ENCODE data around the gene C1orf116. TPM values are rescaled to one million over a fixed set of nuclear protein-coding genes. Genes with fewer than 3 reads are reported as not detected.

Gene C1orf116
- polyA plus RNA-seq, 4 donors, result 9.8 to 32.1 (median 24.3) TPM

GRCh38 chr1:207056673-207057072 is 24.1 kb upstream of the C1orf116 start:
- Histone ChIP-seq H3K36me3 (ENCODE audit: control insufficient read depth in 3 of 3, insufficient read depth in 2 of 3, low read depth in 1 of 3, low read length in 3 of 3) (peaks cover 0 to 23% (median 6%) of the 10 kb centered on the region in 3 donors), H3K27ac (ENCODE audit: low read depth in 1 of 3, low read length in 2 of 3) (peak overlapping the region; percentile 91 to 95 (median 91)), H3K4me3 (ENCODE audit: low read depth in 1 of 3, low read length in 3 of 3) (peak overlapping the region in 2 of 3 donors; percentile 9 to 31), H3K27me3 (ENCODE audit: control insufficient read depth in 3 of 3, insufficient read depth in 3 of 3, low read length in 3 of 3) (no peaks in the 10 kb centered on the region), H3K9me3 (ENCODE audit: control insufficient read depth in 2 of 2, insufficient read depth in 1 of 2, low read depth in 1 of 2, low read length in 1 of 2) (no peaks in the 10 kb centered on the region), H3K4me1 (ENCODE audit: control insufficient read depth in 3 of 3, insufficient read depth in 2 of 3, low read depth in 1 of 3, low read length in 2 of 3) (peaks cover 1 to 46% (median 8%) of the 10 kb centered on the region in 3 donors)
- DNase-seq (peak; percentile 91 to 96), FAIRE-seq (no peak)
- 17 to 59% (median 34%) methylated on average over 6 of the region's 6 CpGs for WGBS, 3 donors

DNA sequence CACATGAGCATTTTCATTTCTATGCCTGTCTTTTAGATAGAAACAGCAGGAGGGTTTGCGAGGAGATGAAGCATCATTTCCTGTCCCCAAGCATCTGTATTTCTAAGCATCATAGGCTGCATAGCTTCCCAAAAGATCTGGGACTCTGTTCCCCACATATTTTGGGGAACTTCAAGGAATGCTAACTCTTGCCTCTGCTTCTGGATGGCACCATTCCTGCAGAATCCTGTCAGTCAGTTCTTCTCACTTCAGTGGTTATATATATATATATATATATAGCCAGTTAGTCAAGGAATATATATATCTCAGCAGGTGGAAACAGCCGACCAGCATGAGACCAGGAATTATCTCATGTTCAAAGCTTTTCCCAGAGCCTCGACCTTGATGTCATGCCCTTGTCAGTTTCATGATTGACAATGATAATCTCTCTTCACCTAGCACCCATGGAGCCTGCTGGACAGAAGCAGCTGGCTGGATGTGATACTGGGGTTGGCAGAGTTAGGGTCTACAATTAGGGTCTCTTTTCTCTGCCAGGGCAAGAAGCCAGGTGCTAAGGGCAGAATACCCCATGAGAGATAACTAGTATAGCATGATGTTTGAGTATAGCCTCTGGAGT is 22.9 kb upstream of the C1orf116 start:
- Histone ChIP-seq H3K36me3 (ENCODE audit: control insufficient read depth in 3 of 3, insufficient read depth in 2 of 3, low read depth in 1 of 3, low read length in 3 of 3) (peaks cover 0 to 17% (median 2%) of the 10 kb centered on the region in 3 donors), H3K27ac (ENCODE audit: low read depth in 1 of 3, low read length in 2 of 3) (peak overlapping the region; percentile 60 to 91 (median 91)), H3K4me3 (ENCODE audit: low read depth in 1 of 3, low read length in 3 of 3) (peak overlapping the region in 1 of 3 donors; percentile 77), H3K9me3 (ENCODE audit: control insufficient read depth in 2 of 2, insufficient read depth in 1 of 2, low read depth in 1 of 2, low read length in 1 of 2) (no peaks in the 10 kb centered on the region), H3K27me3 (ENCODE audit: control insufficient read depth in 3 of 3, insufficient read depth in 3 of 3, low read length in 3 of 3) (no peaks in the 10 kb centered on the region), H3K4me1 (ENCODE audit: control insufficient read depth in 3 of 3, insufficient read depth in 2 of 3, low read depth in 1 of 3, low read length in 2 of 3) (peaks cover 1 to 50% (median 8%) of the 10 kb centered on the region in 3 donors)
- no peak for FAIRE-seq
- 35 to 62% (median 36%) methylated on average over 3 of the region's 3 CpGs for WGBS, 3 donors
- DNase-seq, result peak in 1 of 2 donors; percentile 31

DNA sequence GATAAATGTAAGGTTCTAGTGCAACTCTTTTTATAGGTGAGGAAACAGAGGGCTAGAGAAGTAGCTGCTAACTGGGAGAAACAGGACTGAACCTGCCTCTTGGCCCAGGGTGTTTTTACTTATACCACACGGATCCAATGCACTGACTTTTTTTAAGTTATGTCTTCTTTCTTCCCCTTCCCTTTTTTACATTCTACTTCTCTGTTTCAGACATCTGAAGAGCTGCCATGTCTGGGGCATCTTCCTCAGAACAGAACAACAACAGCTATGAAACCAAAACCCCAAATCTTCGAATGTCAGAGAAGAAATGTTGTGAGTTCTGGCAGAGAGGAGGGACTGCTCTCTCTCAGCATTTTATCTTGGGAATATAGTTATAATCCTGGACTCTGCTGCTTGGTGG is 21.9 kb upstream of the C1orf116 start:
- Histone ChIP-seq H3K36me3 (ENCODE audit: control insufficient read depth in 3 of 3, insufficient read depth in 2 of 3, low read depth in 1 of 3, low read length in 3 of 3) (peaks cover 0 to 8% (median 0%) of the 10 kb centered on the region in 3 donors), H3K27ac (ENCODE audit: low read depth in 1 of 3, low read length in 2 of 3) (peak overlapping the region; percentile 60 to 91 (median 65)), H3K27me3 (ENCODE audit: control insufficient read depth in 3 of 3, insufficient read depth in 3 of 3, low read length in 3 of 3) (no peaks in the 10 kb centered on the region), H3K4me1 (ENCODE audit: control insufficient read depth in 3 of 3, insufficient read depth in 2 of 3, low read depth in 1 of 3, low read length in 2 of 3) (peaks cover 1 to 50% (median 8%) of the 10 kb centered on the region in 3 donors), H3K4me3 (ENCODE audit: low read depth in 1 of 3, low read length in 3 of 3) (peak overlapping the region in 1 of 3 donors; percentile 77), H3K9me3 (ENCODE audit: control insufficient read depth in 2 of 2, insufficient read depth in 1 of 2, low read depth in 1 of 2, low read length in 1 of 2) (no peaks in the 10 kb centered on the region)
- FAIRE-seq, result no peak
- no peak for DNase-seq
- WGBS, 3 donors, result 27 to 34% (median 28%) methylated on average over 2 of the region's 2 CpGs

- peak; percentile 99 to 100 for DNase-seq
- Histone ChIP-seq H3K36me3 (ENCODE audit: control insufficient read depth in 3 of 3, insufficient read depth in 2 of 3, low read depth in 1 of 3, low read length in 3 of 3) (peaks cover 0 to 4% (median 4%) of the 10 kb centered on the region in 3 donors), H3K4me3 (ENCODE audit: low read depth in 1 of 3, low read length in 3 of 3) (peak within 1 kb of the TSS; percentile 77 to 84 (median 78)), H3K4me1 (ENCODE audit: control insufficient read depth in 3 of 3, insufficient read depth in 2 of 3, low read depth in 1 of 3, low read length in 2 of 3) (peaks cover 1 to 49% (median 8%) of the 10 kb centered on the region in 3 donors), H3K9me3 (ENCODE audit: control insufficient read depth in 2 of 2, insufficient read depth in 1 of 2, low read depth in 1 of 2, low read length in 1 of 2) (no peaks in the 10 kb centered on the region), H3K27ac (ENCODE audit: low read depth in 1 of 3, low read length in 2 of 3) (peak within 1 kb of the TSS; percentile 92 to 98 (median 96)), H3K27me3 (ENCODE audit: control insufficient read depth in 3 of 3, insufficient read depth in 3 of 3, low read length in 3 of 3) (no peaks in the 10 kb centered on the region)
- FAIRE-seq, result no peak
- WGBS, 3 donors, result 1 to 3% (median 2%) methylated on average over 55 to 56 of the region's 56 CpGs
Observed at GRCh38 chr1:207052911-207053769, 20.6 kb upstream of the C1orf116 start, which contains the start of gene PFKFB2. Gene PFKFB2 (plus strand): TSS chr1:207053275. CDS start chr1:207054718, 1,443 bp downstream.

GRCh38 chr1:207051191-207051943 is 18.8 kb upstream of the C1orf116 start, which contains the start of gene YOD1:
Gene YOD1 (minus strand): TSS chr1:207051208. CDS start chr1:207051030, 178 bp downstream.
- Histone ChIP-seq H3K27ac (ENCODE audit: low read depth in 1 of 3, low read length in 2 of 3) (peak within 1 kb of the TSS; percentile 79 to 98 (median 94)), H3K4me3 (ENCODE audit: low read depth in 1 of 3, low read length in 3 of 3) (peak within 1 kb of the TSS; percentile 80 to 98 (median 86)), H3K9me3 (ENCODE audit: control insufficient read depth in 2 of 2, insufficient read depth in 1 of 2, low read depth in 1 of 2, low read length in 1 of 2) (no peaks in the 10 kb centered on the region), H3K36me3 (ENCODE audit: control insufficient read depth in 3 of 3, insufficient read depth in 2 of 3, low read depth in 1 of 3, low read length in 3 of 3) (peaks cover 0 to 4% (median 4%) of the 10 kb centered on the region in 3 donors), H3K27me3 (ENCODE audit: control insufficient read depth in 3 of 3, insufficient read depth in 3 of 3, low read length in 3 of 3) (no peaks in the 10 kb centered on the region), H3K4me1 (ENCODE audit: control insufficient read depth in 3 of 3, insufficient read depth in 2 of 3, low read depth in 1 of 3, low read length in 2 of 3) (peaks cover 1 to 40% (median 8%) of the 10 kb centered on the region in 3 donors)
- DNase-seq (peak in 1 of 2 donors; percentile 63), FAIRE-seq (no peak)
- 20 to 45% (median 27%) methylated on average over 15 of the region's 15 CpGs for WGBS, 3 donors

DNA sequence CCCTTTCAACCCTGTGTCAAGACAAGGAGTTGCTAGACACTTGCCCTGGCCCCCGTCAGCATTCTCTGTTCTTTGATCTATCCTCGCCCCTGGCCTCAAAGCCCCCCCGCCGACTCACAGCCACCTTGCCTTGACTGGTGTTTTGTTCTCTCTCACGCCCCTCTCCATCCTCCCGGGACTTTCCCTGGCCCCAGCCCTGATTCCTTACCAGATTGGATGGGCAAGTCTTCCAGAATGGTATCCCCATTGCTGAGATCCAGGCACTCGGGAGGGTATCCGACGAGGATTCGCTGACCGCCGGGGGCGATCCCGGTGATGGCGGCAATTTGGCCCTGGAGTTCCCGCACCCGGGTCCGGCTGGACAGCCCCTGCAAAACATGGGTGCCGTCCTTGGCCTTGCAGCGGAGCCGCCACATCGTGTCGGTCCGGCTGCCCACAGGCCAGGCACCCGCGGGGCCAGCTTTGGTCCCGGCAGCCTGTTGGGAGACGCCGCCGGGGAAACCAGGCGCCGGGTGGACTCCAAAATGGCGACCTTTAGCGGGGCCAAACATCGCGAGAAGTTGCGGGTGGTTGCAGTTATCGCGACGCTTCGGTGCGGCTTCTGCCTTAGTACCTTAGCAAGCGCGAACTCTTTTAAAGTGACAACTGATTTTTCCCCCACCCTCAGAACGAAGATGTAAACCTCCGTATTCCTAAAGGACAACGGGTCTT is 18.1 kb upstream of the C1orf116 start:
- Histone ChIP-seq H3K27me3 (ENCODE audit: control insufficient read depth in 3 of 3, insufficient read depth in 3 of 3, low read length in 3 of 3) (no peaks in the 10 kb centered on the region), H3K36me3 (ENCODE audit: control insufficient read depth in 3 of 3, insufficient read depth in 2 of 3, low read depth in 1 of 3, low read length in 3 of 3) (peaks cover 1 to 4% (median 3%) of the 10 kb centered on the region in 3 donors), H3K9me3 (ENCODE audit: control insufficient read depth in 2 of 2, insufficient read depth in 1 of 2, low read depth in 1 of 2, low read length in 1 of 2) (no peaks in the 10 kb centered on the region), H3K27ac (ENCODE audit: low read depth in 1 of 3, low read length in 2 of 3) (peak overlapping the region; percentile 79 to 98 (median 94)), H3K4me3 (ENCODE audit: low read depth in 1 of 3, low read length in 3 of 3) (peak overlapping the region; percentile 80 to 98 (median 86)), H3K4me1 (ENCODE audit: control insufficient read depth in 3 of 3, insufficient read depth in 2 of 3, low read depth in 1 of 3, low read length in 2 of 3) (peaks cover 1 to 38% (median 10%) of the 10 kb centered on the region in 3 donors)
- no peak for FAIRE-seq
- peak; percentile 92 to 97 for DNase-seq
- WGBS, 3 donors, result 0 to 1% (median 0%) methylated on average over 47 of the region's 47 CpGs

DNA sequence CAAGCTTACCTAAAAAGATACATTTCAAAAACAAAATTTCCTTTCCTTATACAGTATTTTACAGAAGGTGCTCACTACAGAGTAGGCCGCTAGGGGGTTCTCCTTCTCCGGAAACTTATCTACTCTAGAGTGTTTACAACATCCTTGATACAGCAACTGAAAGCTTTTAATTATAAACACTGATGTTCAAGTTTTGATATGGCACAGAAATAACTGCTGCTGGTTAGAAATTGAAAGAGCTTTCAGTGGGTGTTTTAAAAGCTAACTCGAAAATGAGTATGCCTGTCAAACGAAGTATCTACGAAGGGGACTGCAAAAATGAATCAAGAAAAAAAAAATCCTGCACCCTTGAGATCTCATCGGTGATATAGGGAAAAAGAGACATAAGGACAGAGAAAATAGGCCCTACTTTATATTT is 17.4 kb upstream of the C1orf116 start:
- H3K27ac ChIP-seq (ENCODE audit: low read depth in 1 of 3, low read length in 2 of 3), result peak overlapping the region; percentile 79 to 98 (median 94)
- no peaks in the 10 kb centered on the region for H3K27me3 ChIP-seq (ENCODE audit: control insufficient read depth in 3 of 3, insufficient read depth in 3 of 3, low read length in 3 of 3)
- H3K4me1 ChIP-seq (ENCODE audit: control insufficient read depth in 3 of 3, insufficient read depth in 2 of 3, low read depth in 1 of 3, low read length in 2 of 3), result peaks cover 1 to 33% (median 8%) of the 10 kb centered on the region in 3 donors
- no peaks in the 10 kb centered on the region for H3K9me3 ChIP-seq (ENCODE audit: control insufficient read depth in 2 of 2, insufficient read depth in 1 of 2, low read depth in 1 of 2, low read length in 1 of 2)
- peak; percentile 75 to 78 for DNase-seq
- peak overlapping the region; percentile 80 to 98 (median 86) for H3K4me3 ChIP-seq (ENCODE audit: low read depth in 1 of 3, low read length in 3 of 3)
- 0% methylated on average over 6 of the region's 6 CpGs for WGBS, 3 donors
- peaks cover 2 to 4% (median 3%) of the 10 kb centered on the region in 3 donors for H3K36me3 ChIP-seq (ENCODE audit: control insufficient read depth in 3 of 3, insufficient read depth in 2 of 3, low read depth in 1 of 3, low read length in 3 of 3)
- FAIRE-seq, result no peak
